Activated CD4-positive, alpha-beta memory T cell treated with anti-CD3 and anti-CD28 coated beads for 36 hours (primary cell): Measurements from ENCODE around the gene PRAMEF18. TPM values are rescaled to one million over a fixed set of nuclear protein-coding genes. Genes with fewer than 3 reads are reported as not detected.
"Not testable (repeated sequence)": the region's sequence is repeated elsewhere in the genome, so short reads cannot be mapped to it uniquely, and the experiment has no call there.

ENCODE experiments used
- CTCF ChIA-PET: fragments of 350-600 bp; sonication (Branson Sonifier 250); formaldehyde crosslinking; loops from one replicate; lab custom pipeline; 2021; ENCODE audit warnings: antibody characterized with exemption, inconsistent platforms; lab: Charles Lee
- POLR2A ChIA-PET: fragments of 350-600 bp; sonication (Branson Sonifier 250); formaldehyde crosslinking; loops from one replicate; lab custom pipeline; 2021; ENCODE audit warnings: antibody characterized with exemption; lab: Charles Lee
- DNase-seq: peaks from one replicate; pipeline ENCODE4 v3.0.0-alpha.2; 2020
- H3K27ac Mint-ChIP-seq: one replicate; pipeline ENCODE4 v1.8.0; 2021; ENCODE audit warnings: mixed read lengths
- H3K27me3 Mint-ChIP-seq: one replicate; pipeline ENCODE4 v1.8.0; 2021; ENCODE audit warnings: mixed read lengths
- H3K36me3 Mint-ChIP-seq: one replicate; pipeline ENCODE4 v1.8.0; 2021; ENCODE audit warnings: mixed read lengths
- H3K4me1 Mint-ChIP-seq: one replicate; pipeline ENCODE4 v1.8.0; 2021; ENCODE audit warnings: low read depth, mixed read lengths
- H3K4me3 Mint-ChIP-seq: one replicate; pipeline ENCODE4 v1.8.0; 2021; ENCODE audit warnings: mild to moderate bottlenecking, mixed read lengths
- H3K9me3 Mint-ChIP-seq: one replicate; pipeline ENCODE4 v1.8.0; 2021; ENCODE audit warnings: mixed read lengths
- intact Hi-C: fragments of 100-400 bp; cut with micrococcal nuclease; formaldehyde crosslinking; loops from one replicate; pipeline ENCODE4 v1.15.1; 2023
- total RNA-seq, 2 experiments: library from RNA; stranded (reverse); gene quantifications; one replicate each; pipeline ENCODE4 v1.2.3, GENCODE V29; 2021

PRAMEF18 gene
- total RNA-seq, 2 experiments from 2014 or later = not detected

- DNase-seq, H3K4me3 Mint-ChIP-seq, H3K9me3 Mint-ChIP-seq, H3K4me1 Mint-ChIP-seq, intact Hi-C loops, H3K36me3 Mint-ChIP-seq, H3K27me3 Mint-ChIP-seq, H3K27ac Mint-ChIP-seq, CTCF ChIA-PET, POLR2A ChIA-PET: not testable (repeated sequence)
Measured at GRCh38 chr1:13230601-13231000, 4.6 kb upstream of the PRAMEF18 start.

- CTCF ChIA-PET, H3K4me3 Mint-ChIP-seq: not testable (repeated sequence)
Measured at GRCh38 chr1:13230096-13230495, 4.1 kb upstream of the PRAMEF18 start.

GRCh38 chr1:13228343-13228781 is 2.4 kb upstream of the PRAMEF18 start:
- Mint-ChIP-seq H3K4me1 (no peaks in the 10 kb centered on the region), H3K36me3 (no peaks in the 10 kb centered on the region), H3K27me3 (peaks cover 7% of the 10 kb centered on the region), H3K9me3 (no peaks in the 10 kb centered on the region), H3K27ac (no peak overlapping the region), H3K4me3 (no peak overlapping the region)
- intact Hi-C loops = no loop called here
- ChIA-PET POLR2A (interaction anchor here (0.7 kb wide), 1 partner anchor 704 kb away, joined by 3 read pairs; no protein-coding TSS in a partner anchor), CTCF (no interaction called here)
- DNase-seq = peak; percentile 52

More at GRCh38 chr1:13230096-13230495, 4.1 kb upstream of the PRAMEF18 start:
- POLR2A ChIA-PET, H3K9me3 Mint-ChIP-seq, DNase-seq, H3K27me3 Mint-ChIP-seq, H3K27ac Mint-ChIP-seq, H3K4me1 Mint-ChIP-seq, intact Hi-C loops, H3K36me3 Mint-ChIP-seq: not testable (repeated sequence)

- CTCF ChIA-PET, H3K9me3 Mint-ChIP-seq, H3K4me1 Mint-ChIP-seq, H3K4me3 Mint-ChIP-seq, H3K36me3 Mint-ChIP-seq, H3K27me3 Mint-ChIP-seq, H3K27ac Mint-ChIP-seq, DNase-seq, intact Hi-C loops: not testable (repeated sequence)
- POLR2A ChIA-PET = interaction anchor here (0.7 kb wide), 1 partner anchor 703 kb away, joined by 3 read pairs; no protein-coding TSS in a partner anchor
Measured at GRCh38 chr1:13227271-13228055, 1.5 kb upstream of the PRAMEF18 start.

GRCh38 chr1:13224480-13225060 is 1.4 kb downstream of the PRAMEF18 start:
- intact Hi-C loops = no loop called here
- CTCF ChIA-PET = no interaction called here
- no peaks in the 10 kb centered on the region for H3K4me1 Mint-ChIP-seq

GRCh38 chr1:13222788-13223187 is 3.2 kb downstream of the PRAMEF18 start:
- CTCF ChIA-PET, H3K9me3 Mint-ChIP-seq, H3K27ac Mint-ChIP-seq, intact Hi-C loops, H3K36me3 Mint-ChIP-seq, H3K4me3 Mint-ChIP-seq, DNase-seq, H3K27me3 Mint-ChIP-seq, H3K4me1 Mint-ChIP-seq, POLR2A ChIA-PET: not testable (repeated sequence)

More at GRCh38 chr1:13224480-13225060, 1.4 kb downstream of the PRAMEF18 start:
- Mint-ChIP-seq H3K9me3 (no peaks in the 10 kb centered on the region), H3K36me3 (no peaks in the 10 kb centered on the region), H3K27me3 (peaks cover 7% of the 10 kb centered on the region), H3K27ac (no peak overlapping the region), H3K4me3 (no peak overlapping the region)
- DNase-seq = no peak
- POLR2A ChIA-PET = no interaction called here

GRCh38 chr1:13219203-13219602 is 6.8 kb downstream of the PRAMEF18 start:
- intact Hi-C loops, DNase-seq, H3K9me3 Mint-ChIP-seq, H3K27ac Mint-ChIP-seq, H3K4me1 Mint-ChIP-seq, H3K36me3 Mint-ChIP-seq, H3K4me3 Mint-ChIP-seq, POLR2A ChIA-PET, CTCF ChIA-PET, H3K27me3 Mint-ChIP-seq: not testable (repeated sequence)

- H3K27ac Mint-ChIP-seq, intact Hi-C loops, H3K4me1 Mint-ChIP-seq, H3K9me3 Mint-ChIP-seq, POLR2A ChIA-PET, H3K4me3 Mint-ChIP-seq, H3K27me3 Mint-ChIP-seq, H3K36me3 Mint-ChIP-seq, CTCF ChIA-PET, DNase-seq: not testable (repeated sequence)
Measured at GRCh38 chr1:13216619-13217018, 9.3 kb downstream of the PRAMEF18 start.

GRCh38 chr1:13208712-13209111 is 17.2 kb downstream of the PRAMEF18 start:
- intact Hi-C loops, POLR2A ChIA-PET, DNase-seq, H3K4me3 Mint-ChIP-seq, H3K27me3 Mint-ChIP-seq, H3K36me3 Mint-ChIP-seq, CTCF ChIA-PET, H3K4me1 Mint-ChIP-seq, H3K9me3 Mint-ChIP-seq, H3K27ac Mint-ChIP-seq: not testable (repeated sequence)

- H3K9me3 Mint-ChIP-seq, H3K27me3 Mint-ChIP-seq, H3K4me3 Mint-ChIP-seq, POLR2A ChIA-PET, DNase-seq, H3K27ac Mint-ChIP-seq, intact Hi-C loops, H3K36me3 Mint-ChIP-seq, H3K4me1 Mint-ChIP-seq, CTCF ChIA-PET: not testable (repeated sequence)
Measured at GRCh38 chr1:13201309-13201708, 24.6 kb downstream of the PRAMEF18 start, which contains the start of gene PRAMEF13. Gene PRAMEF13, minus strand, starts transcription at chr1:13201409. Its CDS starts 1,820 bp downstream, at chr1:13199589.
